WTC11 (cell line): ENCODE data around the gene SSH3. TPM values are rescaled to one million over a fixed set of nuclear protein-coding genes. Genes with fewer than 3 reads are reported as not detected.

Experiments used
- ATAC-seq: fragments of 200-7000 bp; cut with Tn5 transposase; 2 replicates; pipeline ENCODE4 v1.10.0; 2021; ENCODE audit warnings: mild to moderate bottlenecking, moderate library complexity
- CTCF ChIA-PET: fragments of 300-600 bp; sonication (Branson Sonifier 250); formaldehyde crosslinking; loops from one replicate; lab custom pipeline; 2021; ENCODE audit warnings: antibody characterized with exemption; lab: Charles Lee
- POLR2A ChIA-PET: fragments of 350-600 bp; sonication (Branson Sonifier 250); formaldehyde crosslinking; loops from one replicate; lab custom pipeline; 2021; ENCODE audit warnings: antibody characterized with exemption; lab: Charles Lee
- DNase-seq: peaks from one replicate; pipeline ENCODE4 v3.0.0; 2021; ENCODE audit warnings: low spot score
- H3K27ac Mint-ChIP-seq: 2 replicates; pipeline ENCODE4 v1.8.0; 2021; ENCODE audit warnings: mixed read lengths
- H3K27me3 Mint-ChIP-seq: 2 replicates; pipeline ENCODE4 v1.8.0; 2021; ENCODE audit warnings: low read depth, mild to moderate bottlenecking, moderate library complexity, mixed read lengths
- H3K36me3 Mint-ChIP-seq: 2 replicates; pipeline ENCODE4 v1.8.0; 2021; ENCODE audit warnings: mixed read lengths
- H3K4me1 Mint-ChIP-seq: 2 replicates; pipeline ENCODE4 v1.8.0; 2022; ENCODE audit warnings: mixed read lengths
- H3K4me3 Mint-ChIP-seq: 2 replicates; pipeline ENCODE4 v1.8.0; 2021; ENCODE audit warnings: mild to moderate bottlenecking, moderate library complexity, mixed read lengths
- H3K9me3 Mint-ChIP-seq: 2 replicates; pipeline ENCODE4 v1.8.0; 2021; ENCODE audit warnings: mixed read lengths
- AFF4 ChIP-seq: sonication (generic); formaldehyde crosslinking; IDR thresholded peaks from 2 replicates; pipeline ENCODE4 v1.8.1; 2023; ENCODE audit warnings: mild to moderate bottlenecking, missing genetic modification reagents, borderline replicate concordance
- AR ChIP-seq: fragments of 250-450 bp; sonication (Bioruptor Pico); IDR thresholded peaks from 2 replicates; pipeline ENCODE4 v1.9.0; 2021; ENCODE audit warnings: mild to moderate bottlenecking
- JAZF1 ChIP-seq: fragments of 250-450 bp; sonication (Bioruptor Pico); IDR thresholded peaks from 2 replicates; pipeline ENCODE4 v1.9.0; 2021; ENCODE audit warnings: moderate library complexity, mild to moderate bottlenecking, inconsistent platforms
- RELA ChIP-seq: sonication (generic); formaldehyde crosslinking; IDR thresholded peaks from 2 replicates; pipeline ENCODE4 v1.8.1; 2022; ENCODE audit warnings: missing genetic modification reagents, mild to moderate bottlenecking, borderline replicate concordance
- SMAD4 ChIP-seq: sonication (generic); formaldehyde crosslinking; IDR thresholded peaks from 2 replicates; pipeline ENCODE4 v1.8.0; 2022; ENCODE audit warnings: mild to moderate bottlenecking, missing genetic modification reagents
- total RNA-seq: library from RNA; stranded (reverse); gene quantifications from 3 replicates; pipeline ENCODE4 v1.2.3, GENCODE V29; 2021
- TF ChIP-seq, protein P1 (sequence below): sonication (generic); formaldehyde crosslinking; conservative IDR thresholded peaks from 2 replicates; pipeline ENCODE4 v1.8.1; 2022; ENCODE audit warnings: mild to moderate bottlenecking, missing genetic modification reagents
- TF ChIP-seq, protein P2 (sequence below): fragments of 250-450 bp; sonication (Bioruptor Pico); IDR thresholded peaks from 2 replicates; pipeline ENCODE4 v2.1.2; 2022; ENCODE audit warnings: mild to moderate bottlenecking, moderate library complexity

The SSH3 gene
- total RNA-seq, 1 experiment from 2014 or later = 42.3 TPM

DNA sequence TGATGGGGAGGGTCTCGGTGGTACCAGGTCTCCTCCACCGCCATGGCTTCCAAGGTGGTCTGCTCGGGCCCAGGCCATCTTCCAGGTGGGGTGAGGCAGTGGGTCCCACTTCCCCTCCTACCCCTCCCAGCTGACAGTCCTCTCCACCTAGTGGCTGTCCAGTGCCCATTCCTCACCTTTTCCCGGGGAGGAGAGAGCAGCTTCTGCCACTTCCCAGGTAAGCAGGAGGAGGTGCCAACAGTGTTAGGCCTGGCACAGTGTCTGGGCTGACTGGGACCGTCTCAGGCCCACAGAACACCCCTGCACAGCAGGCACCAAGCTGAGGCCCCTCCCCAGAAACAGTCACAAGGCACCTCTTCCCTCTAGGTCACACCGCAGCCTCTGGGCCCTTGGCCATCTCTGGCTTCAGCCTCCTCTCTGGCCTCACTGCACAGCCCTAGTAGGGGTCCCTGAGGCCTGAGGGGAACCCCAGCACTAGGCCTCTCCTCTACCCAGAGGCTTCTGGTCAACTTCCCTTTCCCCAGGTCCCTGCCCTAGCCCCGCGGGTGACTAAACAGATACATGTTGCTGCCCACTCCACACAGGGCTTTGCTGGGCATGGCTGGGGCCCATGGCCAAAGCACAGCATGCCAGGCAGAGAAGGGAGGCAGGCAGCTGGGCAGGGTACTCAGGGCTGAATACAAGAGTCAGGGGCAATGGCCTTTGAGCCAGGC is 16.6 kb upstream of the SSH3 start:
- H3K4me3 Mint-ChIP-seq = peak overlapping the region; percentile 66

More for the DNA sequence above, 16.6 kb upstream of the SSH3 start:
- Mint-ChIP-seq H3K36me3 (peaks cover 9% of the 10 kb centered on the region; the same call in 1 of the 2 replicates), H3K9me3 (no peaks in the 10 kb centered on the region), H3K27me3 (no peaks in the 10 kb centered on the region), H3K4me1 (peaks cover 15% of the 10 kb centered on the region), H3K27ac (peak overlapping the region; percentile 95)
- CTCF ChIA-PET = interaction anchor here (0.7 to 1.4 kb wide), 6 partner anchors 9 to 115 kb away, joined by 3 to 7 read pairs (median 5); partner anchors contain the start of genes PPP1CA and SSH3
- POLR2A ChIA-PET = interaction anchor here (0.6 to 1.5 kb wide), 2 partner anchors 47 to 157 kb away, joined by 3 to 4 read pairs; partner anchors contain the start of gene CORO1B
- DNase-seq = no peak
- ATAC-seq = no peak
- TF ChIP-seq, protein P1, sequence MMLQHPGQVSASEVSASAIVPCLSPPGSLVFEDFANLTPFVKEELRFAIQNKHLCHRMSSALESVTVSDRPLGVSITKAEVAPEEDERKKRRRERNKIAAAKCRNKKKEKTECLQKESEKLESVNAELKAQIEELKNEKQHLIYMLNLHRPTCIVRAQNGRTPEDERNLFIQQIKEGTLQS (CRISPR knock-in tag) = no peak
- TF ChIP-seq SMAD4 (CRISPR knock-in tag) (no peak), AFF4 (CRISPR knock-in tag) (no peak), RELA (CRISPR knock-in tag) (no peak), JAZF1 (no peak), AR (CRISPR knock-in tag) (no peak)
- TF ChIP-seq, protein P2, sequence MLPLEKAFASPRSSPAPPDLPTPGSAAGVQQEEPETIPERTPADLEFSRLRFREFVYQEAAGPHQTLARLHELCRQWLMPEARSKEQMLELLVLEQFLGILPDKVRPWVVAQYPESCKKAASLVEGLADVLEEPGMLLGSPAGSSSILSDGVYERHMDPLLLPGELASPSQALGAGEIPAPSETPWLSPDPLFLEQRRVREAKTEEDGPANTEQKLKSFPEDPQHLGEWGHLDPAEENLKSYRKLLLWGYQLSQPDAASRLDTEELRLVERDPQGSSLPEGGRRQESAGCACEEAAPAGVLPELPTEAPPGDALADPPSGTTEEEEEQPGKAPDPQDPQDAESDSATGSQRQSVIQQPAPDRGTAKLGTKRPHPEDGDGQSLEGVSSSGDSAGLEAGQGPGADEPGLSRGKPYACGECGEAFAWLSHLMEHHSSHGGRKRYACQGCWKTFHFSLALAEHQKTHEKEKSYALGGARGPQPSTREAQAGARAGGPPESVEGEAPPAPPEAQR (CRISPR knock-in tag) = no peak
